Right atrium auricular region (tissue), 2 donors: ENCODE results near the gene TMEM79. TPM values are rescaled to one million over a fixed set of nuclear protein-coding genes. Genes with fewer than 3 reads are reported as not detected.

Source experiments
- DNase-seq: peaks from one replicate; pipeline ENCODE4 v3.0.0-alpha.2; 2019; ENCODE audit warnings: low spot score
- H3K27ac ChIP-seq, 2 donors: fragments of 200-600 bp; sonication (generic); 1 replicate in 1 of 2; 2 replicates in 1 of 2; pipeline ENCODE4 v1.5.1; 2016 to 2019
- H3K27me3 ChIP-seq, 2 donors: fragments of 200-600 bp; sonication (generic); one replicate each; pipeline versions ENCODE4 v1.5.1 to v1.6.0; 2017 to 2019
- H3K36me3 ChIP-seq: fragments of 200-600 bp; sonication (generic); one replicate; pipeline ENCODE4 v1.5.1; 2016
- H3K4me1 ChIP-seq, 2 donors: fragments of 200-600 bp; sonication (generic); one replicate each; pipeline versions ENCODE4 v1.5.1 to v1.6.0; 2017 to 2019
- H3K4me3 ChIP-seq, 2 donors: fragments of 200-600 bp; sonication (generic); 1 replicate in 1 of 2; 2 replicates in 1 of 2; pipeline ENCODE4 v1.5.1; 2017 to 2019; ENCODE audit warnings: mild to moderate bottlenecking in 1 of 2, moderate library complexity in 1 of 2
- H3K9me3 ChIP-seq, 2 donors: fragments of 200-600 bp; sonication (generic); one replicate each; pipeline ENCODE4 v1.5.1; 2019
- total RNA-seq, 2 donors: library from RNA; depleted of rRNA; stranded (reverse); fragments of >200 nt; gene quantifications; one replicate each; pipeline ENCODE4 v1.1.0, GENCODE V29; 2016
- TF ChIP-seq, protein P1 (sequence below), 2 donors: fragments of 200-600 bp; sonication (generic); IDR thresholded peaks; one replicate each; pipeline ENCODE4 v1.5.1; 2019; ENCODE audit warnings: antibody characterized with exemption in 2 of 2

TMEM79 gene
- total RNA-seq, 2 donors from 2014 or later, result 0.96 to 1.0 TPM

DNA sequence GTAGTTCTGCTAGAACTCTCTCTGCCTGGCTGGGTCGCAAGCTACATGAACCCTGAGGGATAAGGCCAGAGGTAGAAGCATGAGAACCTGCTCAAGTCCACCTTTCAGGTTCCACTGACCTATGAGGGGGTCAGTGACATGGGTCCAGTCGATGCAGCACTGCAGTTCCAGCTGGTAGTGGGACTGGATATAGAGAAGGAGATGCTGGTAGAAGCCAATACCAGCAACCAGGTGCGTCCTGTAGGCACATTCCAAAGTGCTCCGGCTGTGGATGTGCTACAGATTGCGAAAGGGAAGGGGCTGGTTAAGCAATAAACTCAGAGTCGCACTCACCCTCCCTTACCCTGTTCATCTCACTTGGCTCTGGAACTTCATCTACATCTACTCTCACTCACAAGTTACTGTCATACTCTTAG, 7.2 kb upstream of the TMEM79 start:
- peaks cover 75% of the 10 kb centered on the region for H3K36me3 ChIP-seq
- peaks cover 0 to 24% of the 10 kb centered on the region in 2 donors for H3K4me1 ChIP-seq
- TF ChIP-seq, protein P1, sequence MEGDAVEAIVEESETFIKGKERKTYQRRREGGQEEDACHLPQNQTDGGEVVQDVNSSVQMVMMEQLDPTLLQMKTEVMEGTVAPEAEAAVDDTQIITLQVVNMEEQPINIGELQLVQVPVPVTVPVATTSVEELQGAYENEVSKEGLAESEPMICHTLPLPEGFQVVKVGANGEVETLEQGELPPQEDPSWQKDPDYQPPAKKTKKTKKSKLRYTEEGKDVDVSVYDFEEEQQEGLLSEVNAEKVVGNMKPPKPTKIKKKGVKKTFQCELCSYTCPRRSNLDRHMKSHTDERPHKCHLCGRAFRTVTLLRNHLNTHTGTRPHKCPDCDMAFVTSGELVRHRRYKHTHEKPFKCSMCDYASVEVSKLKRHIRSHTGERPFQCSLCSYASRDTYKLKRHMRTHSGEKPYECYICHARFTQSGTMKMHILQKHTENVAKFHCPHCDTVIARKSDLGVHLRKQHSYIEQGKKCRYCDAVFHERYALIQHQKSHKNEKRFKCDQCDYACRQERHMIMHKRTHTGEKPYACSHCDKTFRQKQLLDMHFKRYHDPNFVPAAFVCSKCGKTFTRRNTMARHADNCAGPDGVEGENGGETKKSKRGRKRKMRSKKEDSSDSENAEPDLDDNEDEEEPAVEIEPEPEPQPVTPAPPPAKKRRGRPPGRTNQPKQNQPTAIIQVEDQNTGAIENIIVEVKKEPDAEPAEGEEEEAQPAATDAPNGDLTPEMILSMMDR (IDR thresholded peaks at IDR 0.05), result no peak
- H3K9me3 ChIP-seq, result no peaks in the 10 kb centered on the region
- no peaks in the 10 kb centered on the region for H3K27me3 ChIP-seq
- no peak overlapping the region for H3K27ac ChIP-seq
- H3K4me3 ChIP-seq, result no peak overlapping the region
- DNase-seq, result no peak

DNA sequence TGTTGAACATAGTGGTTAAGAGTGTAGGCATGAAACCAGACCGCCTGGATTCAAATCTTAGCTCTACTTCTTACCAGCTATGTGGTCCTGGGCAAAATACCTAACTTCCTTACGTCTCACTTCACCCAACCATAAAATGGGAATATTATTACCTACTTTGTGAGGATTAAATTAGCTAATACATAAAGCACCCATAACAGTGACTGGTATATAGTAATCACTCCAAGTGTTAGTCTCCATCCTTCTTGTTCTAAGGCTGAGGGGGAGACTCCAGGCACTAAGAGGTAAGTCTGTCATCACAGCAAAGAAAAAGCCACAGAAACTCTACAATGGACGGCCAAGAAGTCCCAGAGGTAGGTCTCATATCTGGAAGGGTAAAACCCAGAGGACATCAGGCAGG, 4.3 kb upstream of the TMEM79 start:
- Histone ChIP-seq H3K9me3 (no peaks in the 10 kb centered on the region), H3K4me1 (peaks cover 0 to 37% of the 10 kb centered on the region in 2 donors), H3K27ac (no peak overlapping the region), H3K36me3 (peaks cover 46% of the 10 kb centered on the region), H3K4me3 (no peak overlapping the region), H3K27me3 (no peaks in the 10 kb centered on the region)
- no peak for DNase-seq
- TF ChIP-seq, protein P1 (IDR thresholded peaks at IDR 0.05), result no peak

DNA sequence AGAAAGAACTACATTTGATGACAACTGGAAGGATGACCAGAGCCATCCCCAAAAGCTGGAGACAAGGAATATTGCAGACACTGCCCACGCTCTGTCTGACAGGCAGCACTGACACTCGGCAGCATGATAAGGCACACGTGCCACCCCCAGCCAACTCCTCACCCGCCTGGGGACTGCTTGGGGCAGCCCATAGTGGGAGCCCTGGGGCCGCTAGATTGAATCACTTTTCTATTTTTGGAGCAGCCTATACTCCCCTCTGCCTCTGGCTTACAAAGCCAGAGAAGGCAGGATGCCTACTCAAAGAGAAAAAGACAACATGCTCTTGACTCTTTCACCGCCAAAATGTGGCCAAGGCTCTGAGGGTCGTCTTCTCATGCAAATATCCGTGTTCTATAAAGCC, 2.8 kb upstream of the TMEM79 start:
- Histone ChIP-seq H3K27ac (peak overlapping the region; percentile 93 to 94), H3K4me1 (peaks cover 0 to 37% of the 10 kb centered on the region in 2 donors), H3K4me3 (peak overlapping the region; percentile 81 to 87), H3K36me3 (peaks cover 32% of the 10 kb centered on the region), H3K9me3 (no peaks in the 10 kb centered on the region), H3K27me3 (no peaks in the 10 kb centered on the region)
- peak; percentile 73 for DNase-seq
- TF ChIP-seq, protein P1 (IDR thresholded peaks at IDR 0.05), result no peak

DNA sequence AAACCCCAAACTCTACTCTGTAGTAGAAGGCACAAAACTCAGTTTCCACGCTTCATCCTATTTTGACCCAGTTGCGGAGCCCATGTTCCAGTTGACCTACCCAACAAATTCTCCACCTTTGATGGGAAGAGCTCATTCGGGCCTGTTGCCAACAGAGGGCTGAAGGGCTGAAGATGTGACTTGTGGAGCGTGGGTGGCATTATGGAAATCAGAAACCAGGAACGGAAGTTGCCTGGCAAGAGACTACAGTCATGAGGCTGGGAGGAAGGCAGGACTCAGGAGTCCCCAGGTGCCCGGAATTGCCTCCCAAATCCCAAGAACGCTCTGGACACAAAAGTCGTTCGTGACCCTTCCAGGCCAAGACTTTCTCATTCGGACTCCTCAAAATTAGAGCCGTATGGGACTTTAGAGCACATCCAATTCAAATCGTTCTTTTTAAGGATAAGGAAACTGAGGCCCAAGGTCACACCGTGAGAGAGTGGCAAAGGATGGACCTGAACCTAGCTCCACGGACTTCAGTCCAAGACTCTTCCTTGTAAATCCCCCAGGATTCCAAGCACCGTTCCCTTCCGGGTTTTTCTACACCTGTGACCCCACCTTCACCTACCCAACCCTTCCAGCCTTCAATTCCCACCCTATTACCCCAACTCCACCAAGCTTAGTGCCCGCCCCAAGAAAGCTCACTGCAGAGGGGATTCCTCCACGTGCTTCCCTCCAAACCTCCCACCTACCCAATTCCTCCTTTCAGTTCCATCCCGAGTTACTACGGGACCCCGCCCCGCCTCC, 2.2 kb upstream of the TMEM79 start:
- TF ChIP-seq, protein P1 (IDR thresholded peaks at IDR 0.05), result no peak
- no peak for DNase-seq

DNA sequence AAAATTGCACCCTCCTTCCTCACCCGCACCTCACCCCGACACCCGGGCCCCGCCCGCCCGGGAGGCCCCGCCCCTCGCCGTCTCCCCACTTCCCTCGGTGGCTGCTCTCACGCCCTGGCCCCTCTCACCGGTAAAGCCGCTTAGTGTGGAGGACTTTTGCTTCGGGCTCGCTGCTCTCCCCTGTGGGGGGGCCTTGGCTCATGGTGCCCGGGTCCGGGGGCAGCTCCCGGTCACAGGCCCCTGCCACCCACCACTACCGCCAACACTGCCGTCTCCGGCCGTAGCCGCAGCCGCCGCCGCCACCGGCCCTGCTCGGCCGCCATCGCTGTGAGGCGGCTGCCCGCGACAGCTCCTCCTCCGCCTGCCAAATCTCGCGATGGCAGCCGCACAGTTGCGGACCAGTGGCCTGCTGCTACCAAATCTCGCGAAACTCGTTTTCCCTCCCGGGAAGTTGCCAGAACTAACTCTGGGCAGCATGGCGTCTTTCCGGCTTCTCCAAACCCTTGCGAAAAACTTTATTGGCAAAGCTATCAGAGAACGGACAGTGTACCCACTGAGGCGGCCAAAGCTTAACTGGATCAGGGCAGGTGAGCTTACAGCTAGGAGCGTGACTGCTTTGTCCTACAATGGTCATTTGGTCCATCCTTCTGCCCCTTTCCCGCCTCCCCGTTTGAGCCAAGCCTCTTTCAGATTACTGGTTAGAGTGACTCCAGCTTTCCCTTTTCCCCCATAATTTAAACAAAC, 1.5 kb upstream of the TMEM79 start, which contains the start of gene SMG5:
TSS of gene SMG5 (minus strand) at position 347 of the 744 bp plus-strand sequence. CDS start at position 202, 145 bp downstream.
- H3K4me1 ChIP-seq, result peaks cover 0 to 37% of the 10 kb centered on the region in 2 donors

More for the DNA sequence above, 2.2 kb upstream of the TMEM79 start:
- H3K4me1 ChIP-seq, result peaks cover 0 to 37% of the 10 kb centered on the region in 2 donors
- H3K4me3 ChIP-seq, result peak overlapping the region; percentile 81 to 87
- no peaks in the 10 kb centered on the region for H3K27me3 ChIP-seq
- H3K9me3 ChIP-seq, result no peaks in the 10 kb centered on the region
- peaks cover 26% of the 10 kb centered on the region for H3K36me3 ChIP-seq
- peak overlapping the region; percentile 93 to 94 for H3K27ac ChIP-seq

More for the DNA sequence above, 1.5 kb upstream of the TMEM79 start, which contains the start of gene SMG5:
- TF ChIP-seq, protein P1 (IDR thresholded peaks at IDR 0.05), result no peak
- peak; percentile 96 for DNase-seq
- Histone ChIP-seq H3K4me3 (peak within 1 kb of the TSS; percentile 81 to 87), H3K36me3 (peaks cover 18% of the 10 kb centered on the region), H3K27ac (peak within 1 kb of the TSS; percentile 93 to 94), H3K27me3 (no peaks in the 10 kb centered on the region), H3K9me3 (no peaks in the 10 kb centered on the region)
